Measurements from ENCODE around the gene OPCML.

OPCML gene

DNA sequence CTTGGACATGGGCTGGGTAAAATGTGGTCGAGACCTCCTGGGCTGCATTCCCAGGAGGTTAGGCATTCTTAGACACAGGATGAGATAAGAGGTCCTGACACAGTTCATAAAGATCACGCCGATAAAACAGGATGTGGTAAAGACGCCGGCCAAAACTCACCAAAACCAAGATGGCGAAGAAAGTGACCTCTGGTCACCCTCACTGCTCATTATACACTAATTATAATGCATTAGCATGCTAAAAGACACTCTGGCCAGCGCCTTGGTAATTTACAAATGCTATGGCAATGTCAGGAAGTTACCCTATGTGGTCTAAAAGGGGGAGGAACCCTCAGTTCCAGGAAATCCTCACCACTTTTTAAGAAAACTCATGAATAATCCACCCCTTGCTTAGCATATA is 983.3 kb downstream of the OPCML start:
- TF ChIP-seq, protein P1, sequence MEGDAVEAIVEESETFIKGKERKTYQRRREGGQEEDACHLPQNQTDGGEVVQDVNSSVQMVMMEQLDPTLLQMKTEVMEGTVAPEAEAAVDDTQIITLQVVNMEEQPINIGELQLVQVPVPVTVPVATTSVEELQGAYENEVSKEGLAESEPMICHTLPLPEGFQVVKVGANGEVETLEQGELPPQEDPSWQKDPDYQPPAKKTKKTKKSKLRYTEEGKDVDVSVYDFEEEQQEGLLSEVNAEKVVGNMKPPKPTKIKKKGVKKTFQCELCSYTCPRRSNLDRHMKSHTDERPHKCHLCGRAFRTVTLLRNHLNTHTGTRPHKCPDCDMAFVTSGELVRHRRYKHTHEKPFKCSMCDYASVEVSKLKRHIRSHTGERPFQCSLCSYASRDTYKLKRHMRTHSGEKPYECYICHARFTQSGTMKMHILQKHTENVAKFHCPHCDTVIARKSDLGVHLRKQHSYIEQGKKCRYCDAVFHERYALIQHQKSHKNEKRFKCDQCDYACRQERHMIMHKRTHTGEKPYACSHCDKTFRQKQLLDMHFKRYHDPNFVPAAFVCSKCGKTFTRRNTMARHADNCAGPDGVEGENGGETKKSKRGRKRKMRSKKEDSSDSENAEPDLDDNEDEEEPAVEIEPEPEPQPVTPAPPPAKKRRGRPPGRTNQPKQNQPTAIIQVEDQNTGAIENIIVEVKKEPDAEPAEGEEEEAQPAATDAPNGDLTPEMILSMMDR (IDR thresholded peaks at IDR 0.05; ENCODE audit: borderline replicate concordance, control extremely low read depth, extremely low read depth, insufficient read depth, missing control alignments): no peak

DNA sequence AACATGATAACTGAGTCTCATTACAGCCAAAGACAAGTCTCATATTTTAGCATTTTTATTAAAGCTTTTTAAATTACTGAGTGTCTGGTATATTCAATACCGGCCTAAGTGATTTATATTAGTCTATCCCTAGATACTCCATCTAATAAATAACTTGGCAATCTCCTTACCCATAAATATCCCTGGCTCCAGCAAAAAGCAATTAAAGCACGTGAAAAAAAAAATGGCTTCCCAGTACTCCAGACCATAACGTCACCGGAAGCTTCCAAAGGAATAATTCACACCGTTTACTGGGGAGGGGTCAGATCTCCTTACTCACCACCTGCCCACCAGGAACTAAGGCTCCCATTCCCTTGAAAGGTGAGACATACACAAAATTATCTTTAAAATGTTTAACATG is 988.3 kb downstream of the OPCML start:
- TF ChIP-seq, protein P1 (IDR thresholded peaks at IDR 0.05; ENCODE audit: borderline replicate concordance, control extremely low read depth, extremely low read depth, insufficient read depth, missing control alignments): no peak
- DNase-seq (ENCODE audit: low spot score): no peak
- in situ Hi-C loops (cut with MboI; ENCODE audit: low sequenced_read_pairs, unreplicated experiment): no loop called here

More for the DNA sequence above, 983.3 kb downstream of the OPCML start:
- DNase-seq (ENCODE audit: low spot score): no peak
- in situ Hi-C loops (cut with MboI; ENCODE audit: low sequenced_read_pairs, unreplicated experiment): no loop called here

DNA sequence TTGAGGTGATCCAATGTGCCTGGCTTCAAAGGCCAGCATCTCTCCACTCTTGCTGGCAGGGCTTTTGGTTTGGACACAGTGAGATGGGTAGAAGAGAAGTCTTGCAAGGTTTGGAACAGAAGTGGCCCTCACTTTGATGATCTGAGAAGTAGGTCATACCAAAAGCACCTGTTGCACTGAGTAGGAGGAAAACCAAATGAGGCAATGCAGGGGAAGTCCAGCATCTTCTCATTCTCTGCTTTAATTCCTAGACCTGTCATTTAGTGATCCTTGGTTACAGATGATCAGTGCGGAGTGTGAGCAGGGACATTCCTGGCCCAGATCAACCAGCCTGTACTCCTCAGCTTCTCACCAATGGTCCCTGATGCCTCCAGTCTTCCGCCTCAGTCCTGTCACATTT is 990.5 kb downstream of the OPCML start:
- in situ Hi-C loops (cut with MboI; ENCODE audit: low sequenced_read_pairs, unreplicated experiment): no loop called here
- no peak for DNase-seq (ENCODE audit: low spot score)
- TF ChIP-seq, protein P1 (IDR thresholded peaks at IDR 0.05; ENCODE audit: borderline replicate concordance, control extremely low read depth, extremely low read depth, insufficient read depth, missing control alignments): no peak

DNA sequence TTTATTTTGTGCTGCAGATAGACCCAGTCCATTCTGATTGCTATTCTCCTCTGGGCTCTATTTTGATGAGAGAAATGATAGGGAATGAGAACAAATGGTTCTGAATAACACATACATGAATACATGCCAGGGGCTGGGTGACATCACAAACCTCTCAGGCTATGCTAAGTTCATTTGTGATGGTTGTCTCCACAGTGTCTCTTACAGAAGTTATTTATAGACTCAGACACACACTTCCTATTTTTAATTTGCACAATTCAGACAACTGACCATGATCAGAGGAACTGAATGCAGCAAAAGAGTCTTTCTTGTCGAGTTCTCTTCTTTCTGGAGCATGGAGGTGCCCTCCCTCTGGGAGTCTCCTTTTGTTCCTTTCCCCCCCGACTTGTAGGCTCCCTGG is 991.7 kb downstream of the OPCML start:
- in situ Hi-C loops (cut with MboI; ENCODE audit: low sequenced_read_pairs, unreplicated experiment): no loop called here
- TF ChIP-seq, protein P1 (IDR thresholded peaks at IDR 0.05; ENCODE audit: borderline replicate concordance, control extremely low read depth, extremely low read depth, insufficient read depth, missing control alignments): no peak
- no peak for DNase-seq (ENCODE audit: low spot score)

DNA sequence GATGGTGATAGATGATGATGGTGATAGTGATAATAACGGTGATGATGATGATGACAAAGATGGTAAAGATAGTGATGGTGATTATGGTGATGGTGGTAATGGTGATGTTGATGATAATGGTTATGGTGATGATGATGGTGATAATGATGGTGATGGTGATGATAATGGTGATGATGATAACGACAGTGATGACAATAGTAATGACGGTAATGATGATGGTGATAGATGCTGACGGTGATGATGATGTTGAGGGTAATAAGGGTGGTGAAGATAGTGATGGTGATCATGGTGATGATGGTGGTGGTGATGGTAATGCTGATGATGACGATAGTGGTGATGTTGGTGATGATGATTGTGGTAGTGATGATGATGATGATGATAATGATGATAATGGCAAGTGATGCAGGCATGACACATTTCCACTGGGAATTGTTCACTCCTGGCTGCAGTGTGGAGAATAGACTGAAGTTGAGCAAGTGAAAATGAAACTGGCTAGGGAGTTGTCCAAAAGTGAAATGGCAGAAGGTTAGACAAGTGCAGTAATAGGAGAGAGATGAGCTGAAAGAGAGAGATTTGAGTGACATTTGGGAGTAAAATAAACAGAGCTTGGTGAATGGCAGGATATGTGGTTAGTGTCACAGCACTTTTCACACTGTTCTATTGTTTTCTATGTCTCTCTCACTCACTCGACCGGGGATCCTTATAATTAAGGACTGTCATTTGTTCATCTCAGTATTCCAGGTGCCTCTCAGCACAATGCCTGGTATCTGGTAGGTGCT is 992.5 kb downstream of the OPCML start:
- TF ChIP-seq, protein P1 (IDR thresholded peaks at IDR 0.05; ENCODE audit: borderline replicate concordance, control extremely low read depth, extremely low read depth, insufficient read depth, missing control alignments): no peak
- in situ Hi-C loops (cut with MboI; ENCODE audit: low sequenced_read_pairs, unreplicated experiment): no loop called here
- no peak for DNase-seq (ENCODE audit: low spot score)

DNA sequence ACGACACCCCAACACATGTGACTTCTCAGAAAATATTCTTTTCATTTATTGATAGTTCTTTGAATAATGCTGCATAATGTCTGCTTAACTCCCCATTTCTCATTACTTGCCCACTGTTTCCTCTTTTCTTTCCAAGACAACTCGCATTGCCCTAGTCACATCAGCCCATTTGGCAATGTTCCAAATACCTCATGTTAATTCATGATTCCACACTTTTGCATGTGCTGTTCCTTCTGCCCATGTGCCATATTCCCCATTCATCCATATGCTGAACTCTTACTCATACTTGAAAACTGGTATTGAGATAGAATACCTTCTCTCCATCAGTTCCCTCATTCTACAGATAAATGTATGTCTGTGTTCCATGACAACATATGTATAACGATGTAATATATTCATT is 993.7 kb downstream of the OPCML start:
- in situ Hi-C loops (cut with MboI; ENCODE audit: low sequenced_read_pairs, unreplicated experiment): no loop called here

More for the DNA sequence above, 993.7 kb downstream of the OPCML start:
- no peak for DNase-seq (ENCODE audit: low spot score)
- TF ChIP-seq, protein P1 (IDR thresholded peaks at IDR 0.05; ENCODE audit: borderline replicate concordance, control extremely low read depth, extremely low read depth, insufficient read depth, missing control alignments): no peak
